OCI-LY7 (cell line): ENCODE results near the gene RNF130.

ENCODE experiments used
- CTCF ChIP-seq: fragments of 200-600 bp; sonication (generic); conservative IDR thresholded peaks from 2 replicates; pipeline ENCODE4 v1.5.1; 2014; ENCODE audit warnings: mild to moderate bottlenecking, antibody characterized with exemption, low read length, moderate library complexity, mixed read lengths
- EZH2phosphoT487 ChIP-seq: fragments of 200-600 bp; sonication (generic); IDR thresholded peaks from 2 replicates; pipeline ENCODE4 v1.6.1; 2018; ENCODE audit warnings: low read depth, borderline replicate concordance, mild to moderate bottlenecking, mixed run types, antibody characterized with exemption, low read length, moderate library complexity, mixed read lengths

DNA sequence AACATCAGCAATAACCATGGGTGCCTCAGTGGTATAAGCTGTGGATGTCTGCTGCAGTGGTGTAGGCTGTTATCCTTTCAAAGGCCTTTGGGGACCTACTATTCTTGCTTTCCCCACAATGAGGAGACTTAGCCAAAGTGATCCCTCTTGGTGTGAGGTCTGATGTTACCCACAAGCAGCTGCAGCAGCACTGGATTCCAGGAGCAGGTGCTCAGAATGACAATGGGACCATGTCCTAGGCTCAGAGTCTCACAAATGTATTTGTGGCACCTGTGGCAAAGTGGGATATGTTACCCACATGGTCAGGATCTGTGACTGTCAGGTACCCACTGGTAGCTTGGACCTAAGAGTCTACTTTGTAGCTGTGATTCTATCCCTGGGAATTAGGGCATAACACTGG, 70.4 kb downstream of the RNF130 start:
- TF ChIP-seq CTCF, result no peak
- no peak for TF ChIP-seq EZH2phosphoT487
